Mammary epithelial cell (primary cell): Measurements from ENCODE around the gene NTRK1.

Source experiments
- CTCF ChIP-seq, 2 donors: IDR thresholded peaks in 1 of 2; conservative IDR thresholded peaks in 1 of 2; 2 replicates each; pipeline ENCODE4 v1.5.1; 2011 to 2012; ENCODE audit warnings: inconsistent platforms in 2 of 2, low read length in 2 of 2, mild to moderate bottlenecking in 2 of 2, control low read depth in 1 of 2, low read depth in 1 of 2; ENCODE audit not compliant: insufficient read depth in 1 of 2; ENCODE audit errors: extremely low read depth in 1 of 2
- EZH2 ChIP-seq: IDR thresholded peaks from 2 replicates; pipeline ENCODE4 v1.6.1; 2012; ENCODE audit warnings: low read length, inconsistent platforms, borderline replicate concordance

GRCh38 chr1:156815307-156815826 lies 45.3 kb upstream of the NTRK1 start:
- TF ChIP-seq CTCF (conservative IDR thresholded peaks at IDR 0.05 in 1 of 2, IDR thresholded peaks at IDR 0.05 in 1 of 2; ENCODE audit: extremely low read depth in 1 of 2, insufficient read depth in 1 of 2, low read depth in 1 of 2, low read length in 2 of 2) (no peak), EZH2 (no peak)
